Skeletal muscle cell (primary cell): ENCODE data around the gene SPNS3.

Experiments
- DNase-seq: peaks from one replicate; pipeline ENCODE4 v3.0.0-alpha.2; 2010; ENCODE audit warnings: low read depth
- H3K4me3 ChIP-seq: 2 replicates; pipeline ENCODE4 v1.5.1; 2011; ENCODE audit warnings: low read depth, mild to moderate bottlenecking, control low read depth, low read length, moderate library complexity

Gene SPNS3

DNA sequence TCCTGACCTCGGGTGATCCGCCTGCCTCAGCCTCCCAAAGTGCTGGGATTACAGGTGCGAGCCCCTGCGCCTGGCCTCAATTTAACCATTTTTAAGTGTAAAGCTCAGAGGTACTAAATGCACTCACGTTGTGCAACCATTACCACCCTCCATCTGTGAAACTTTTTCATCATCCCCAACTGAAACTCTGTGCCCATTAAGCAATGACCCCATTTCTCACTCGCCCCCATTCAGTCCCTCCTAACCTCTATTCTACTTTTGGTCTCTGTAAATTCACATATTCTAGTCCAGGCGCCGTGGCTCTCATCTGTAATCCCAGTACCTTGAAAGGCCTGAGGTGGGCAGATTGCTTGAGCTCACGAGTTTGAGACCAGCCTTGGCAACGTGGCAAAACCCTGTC is 8.3 kb upstream of the SPNS3 start:
- no peak for DNase-seq
- H3K4me3 ChIP-seq = no peak overlapping the region

DNA sequence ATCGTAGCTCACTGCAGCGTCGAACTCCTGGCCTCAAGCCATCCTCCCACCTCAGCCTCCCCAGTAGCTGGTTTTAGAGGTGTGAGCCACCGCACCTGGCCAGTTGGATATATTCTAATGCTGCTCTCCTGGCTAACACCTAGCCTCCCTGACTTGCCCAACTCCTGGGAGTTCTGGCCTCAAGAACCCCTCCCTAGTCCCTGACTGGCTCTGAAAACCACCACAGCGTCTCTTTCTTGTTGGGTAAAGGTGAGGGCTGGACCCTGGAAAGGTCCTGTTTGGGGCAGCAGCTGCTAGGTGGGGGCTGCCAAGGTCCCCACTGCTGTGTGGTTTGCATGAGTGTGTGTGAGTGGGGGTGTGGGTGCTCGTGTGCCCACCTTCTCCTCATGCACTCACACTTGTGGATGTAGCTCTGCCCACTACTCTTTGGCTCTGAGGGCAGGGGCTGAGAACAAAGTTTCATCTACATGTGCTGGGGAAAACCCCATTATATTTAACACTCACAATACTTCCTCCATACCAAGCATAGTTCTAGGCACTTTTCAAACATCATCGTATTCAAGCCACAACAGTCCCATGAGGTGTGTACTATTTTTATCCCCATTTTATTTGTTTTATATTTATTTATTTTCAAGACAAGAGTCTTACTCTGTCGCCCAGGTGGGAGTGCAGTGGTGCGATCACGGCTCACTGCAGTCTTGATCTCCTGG is 7.1 kb upstream of the SPNS3 start:
- DNase-seq = no peak
- H3K4me3 ChIP-seq = no peak overlapping the region

DNA sequence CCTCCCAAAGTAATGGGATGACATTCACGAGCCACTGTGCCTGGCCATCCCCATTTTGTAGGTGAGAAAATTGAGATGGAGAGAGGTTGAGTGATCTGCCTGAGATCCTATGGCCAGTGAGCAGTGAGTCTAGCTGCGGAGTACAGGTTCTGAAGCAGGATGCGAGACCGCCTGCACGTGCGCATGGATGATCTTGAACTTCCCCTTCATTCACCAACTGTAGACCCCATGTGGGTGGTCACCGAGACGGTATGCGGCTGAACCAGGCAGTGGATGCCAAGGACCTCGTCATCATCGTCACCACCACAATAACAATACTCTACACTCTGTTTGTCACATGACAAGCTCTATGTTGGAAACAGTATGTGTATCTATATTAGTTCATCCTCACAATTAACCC is 6.2 kb upstream of the SPNS3 start:
- DNase-seq = no peak
- H3K4me3 ChIP-seq = no peak overlapping the region

DNA sequence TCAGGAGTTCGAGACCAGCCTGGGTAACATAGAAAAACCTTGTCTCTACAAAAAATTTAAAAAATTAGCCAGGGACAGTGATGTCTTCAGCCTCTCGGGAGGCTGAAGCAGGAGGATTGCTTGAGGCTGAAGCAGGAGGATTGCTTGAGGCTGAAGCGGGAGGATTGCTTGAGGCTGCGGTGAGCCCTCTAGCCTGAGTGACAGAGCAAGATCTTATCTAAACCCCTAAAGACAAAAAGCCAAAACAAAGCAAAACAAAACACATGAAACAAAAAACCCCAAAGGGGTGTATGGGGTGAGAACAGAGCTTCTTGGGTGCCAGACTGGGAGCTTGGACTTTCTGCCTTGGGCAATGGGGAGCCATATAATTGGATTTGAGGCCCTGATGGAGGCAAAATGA is 2.6 kb downstream of the SPNS3 start:
- H3K4me3 ChIP-seq = no peak overlapping the region
- no peak for DNase-seq

DNA sequence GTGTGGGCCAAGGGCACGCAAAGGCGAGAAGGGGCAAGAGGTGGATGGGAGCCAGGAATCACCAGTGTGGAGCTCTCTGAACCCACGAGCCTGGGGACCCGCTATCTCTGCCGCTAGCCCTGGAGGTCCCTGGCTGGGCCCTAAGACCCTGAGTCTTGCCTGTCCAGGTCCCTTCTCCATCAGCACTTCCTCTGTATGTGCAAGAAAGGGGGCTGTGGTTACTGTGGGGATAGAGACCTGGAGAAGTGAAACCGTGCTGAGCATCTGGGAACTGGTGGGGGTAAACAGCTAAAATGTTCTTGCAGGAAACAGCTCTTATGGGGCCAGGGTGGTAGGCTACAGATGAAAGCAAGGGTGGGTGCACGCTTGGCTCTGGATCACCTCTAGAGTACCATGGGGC is 3.1 kb downstream of the SPNS3 start:
- H3K4me3 ChIP-seq = no peak overlapping the region
- no peak for DNase-seq

DNA sequence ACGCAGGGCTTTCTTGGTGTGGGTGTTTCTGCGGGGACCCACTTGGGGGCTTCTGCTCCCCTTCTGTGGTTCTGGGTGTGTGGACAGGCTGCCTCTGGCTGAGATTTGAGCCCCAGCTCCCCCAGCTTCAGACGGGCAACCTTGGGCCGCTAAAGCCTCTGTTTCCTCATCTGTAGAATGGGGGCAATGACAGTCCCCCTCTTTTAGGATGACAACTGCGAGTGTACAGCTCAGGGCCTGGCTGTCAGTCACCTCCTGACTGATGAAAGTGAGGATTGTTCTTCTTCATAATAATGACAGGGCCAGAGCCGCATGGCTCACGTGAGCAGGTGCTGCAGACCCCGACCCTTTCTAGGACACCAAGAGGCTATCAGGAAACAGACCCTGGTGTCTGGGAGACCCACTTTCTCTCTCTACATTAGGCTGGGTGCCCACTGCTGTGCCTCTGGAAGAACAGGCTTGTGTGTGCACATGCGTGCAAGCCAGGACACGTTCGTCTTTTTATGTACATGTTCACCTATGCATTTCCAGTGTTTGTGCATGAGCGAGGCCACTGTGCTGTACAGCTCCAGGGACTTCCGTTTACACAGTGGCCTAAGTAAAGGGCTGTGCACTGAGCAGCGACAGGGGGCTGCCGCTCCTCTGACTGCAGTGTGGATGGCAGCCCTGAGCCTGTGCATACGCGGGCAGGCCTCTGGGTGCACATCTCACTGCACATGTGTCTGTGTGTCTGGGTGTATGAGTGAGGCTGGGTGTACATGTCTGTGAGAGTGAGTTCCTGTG is 4.6 kb downstream of the SPNS3 start:
- no peak for DNase-seq
- H3K4me3 ChIP-seq = no peak overlapping the region

DNA sequence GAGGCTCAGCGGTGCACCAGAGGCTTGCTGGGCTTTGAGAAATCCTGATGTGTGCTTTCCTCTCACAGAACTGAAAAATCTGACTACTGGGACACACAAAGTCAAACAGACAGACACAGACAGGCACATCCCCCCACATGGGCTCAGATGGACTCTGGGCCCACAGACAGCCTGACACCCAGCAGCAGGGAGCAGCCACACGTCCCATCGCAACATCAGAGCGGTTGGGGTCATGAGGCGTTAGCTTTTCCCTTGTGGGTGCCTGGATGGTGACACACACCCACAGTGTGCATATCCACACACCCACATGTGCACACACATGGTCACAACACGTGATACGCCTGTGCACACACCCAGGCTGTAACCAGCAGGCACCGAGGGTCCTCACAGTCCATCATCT is 6.3 kb downstream of the SPNS3 start:
- no peak overlapping the region for H3K4me3 ChIP-seq
- DNase-seq = no peak

DNA sequence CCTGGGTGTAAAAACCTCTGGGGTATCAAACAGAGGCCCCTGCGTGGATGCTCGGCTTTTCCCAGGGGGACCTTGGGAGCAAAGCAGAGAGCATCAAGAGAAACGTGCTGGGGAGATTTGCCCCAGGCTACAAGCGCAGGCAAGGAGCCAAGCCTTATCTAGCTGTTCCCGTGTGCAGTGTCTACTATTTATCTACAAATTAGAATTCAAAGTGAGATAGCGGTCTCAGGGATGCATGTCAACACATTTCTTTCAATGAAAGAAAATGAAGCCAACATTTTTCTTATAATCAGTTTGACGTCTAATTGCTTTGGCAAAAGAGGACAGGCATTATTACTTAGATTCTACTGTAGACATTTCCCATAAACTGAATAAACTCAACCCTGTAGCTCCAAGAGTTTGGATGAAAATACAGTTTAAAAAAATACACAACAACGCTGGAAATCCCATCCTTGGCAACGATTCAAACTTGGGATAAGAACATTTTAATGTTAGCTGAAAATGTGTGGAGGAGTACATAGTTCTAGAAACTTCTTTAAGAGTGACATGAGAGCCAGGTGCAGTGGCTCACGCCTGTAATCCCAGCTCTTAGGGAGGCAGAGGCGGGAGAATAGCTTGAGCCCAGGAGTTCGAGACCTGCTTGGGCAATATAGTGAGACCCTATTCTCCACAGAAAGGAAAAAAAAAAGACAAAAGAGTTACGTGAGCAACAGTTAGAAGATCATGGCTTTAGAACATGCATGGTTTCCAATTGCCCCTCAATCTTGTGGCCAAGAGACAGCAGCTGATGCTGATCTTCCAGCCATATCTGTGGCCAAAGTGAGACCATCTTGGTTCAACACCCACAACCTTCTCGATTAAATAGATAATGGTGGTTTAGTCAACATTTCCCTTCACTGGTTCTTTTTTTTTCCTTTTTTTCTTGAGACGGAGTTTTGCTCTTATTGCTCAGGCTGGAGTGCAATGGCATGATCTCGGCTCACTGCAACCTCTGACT is 7.2 kb downstream of the SPNS3 start:
- H3K4me3 ChIP-seq = no peak overlapping the region
- DNase-seq = no peak

DNA sequence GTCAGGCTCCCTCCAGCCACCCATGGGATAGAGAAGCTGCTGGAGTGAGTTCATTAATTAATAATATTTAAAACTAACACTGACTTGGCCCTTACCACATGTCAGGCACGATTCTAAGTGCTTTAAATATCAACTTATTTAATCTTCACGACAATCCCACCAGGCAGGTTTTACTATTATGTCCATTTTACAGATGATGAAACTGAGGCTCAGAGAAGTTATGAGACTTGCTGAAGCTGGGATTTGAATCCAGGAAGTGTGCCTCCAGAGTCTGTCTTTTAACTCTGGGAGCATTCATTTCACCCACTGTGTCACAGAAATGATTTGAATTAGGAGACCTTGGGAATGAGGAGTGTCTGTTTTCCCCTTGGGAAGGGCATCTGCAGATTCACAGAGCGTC is 8.8 kb downstream of the SPNS3 start:
- no peak overlapping the region for H3K4me3 ChIP-seq
- no peak for DNase-seq

DNA sequence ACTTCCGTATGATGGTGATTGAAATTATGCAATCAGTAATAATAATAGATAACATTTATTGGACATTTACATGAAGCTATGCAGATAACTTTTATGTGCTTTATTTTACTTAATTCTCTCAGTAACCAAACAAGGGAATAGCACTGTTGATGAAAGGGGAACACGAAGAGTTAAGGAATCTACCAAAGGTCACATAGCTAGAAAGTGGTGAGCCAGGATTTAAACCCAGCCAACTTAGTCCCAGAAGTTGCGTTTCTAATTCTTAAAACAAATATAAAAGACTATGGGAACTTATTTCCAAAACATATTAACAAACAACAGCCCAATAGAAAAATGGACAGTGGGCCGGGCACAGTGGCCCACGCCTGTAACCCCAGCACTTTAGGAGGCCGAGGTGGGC is 9.7 kb downstream of the SPNS3 start:
- no peak for DNase-seq
- no peak overlapping the region for H3K4me3 ChIP-seq

DNA sequence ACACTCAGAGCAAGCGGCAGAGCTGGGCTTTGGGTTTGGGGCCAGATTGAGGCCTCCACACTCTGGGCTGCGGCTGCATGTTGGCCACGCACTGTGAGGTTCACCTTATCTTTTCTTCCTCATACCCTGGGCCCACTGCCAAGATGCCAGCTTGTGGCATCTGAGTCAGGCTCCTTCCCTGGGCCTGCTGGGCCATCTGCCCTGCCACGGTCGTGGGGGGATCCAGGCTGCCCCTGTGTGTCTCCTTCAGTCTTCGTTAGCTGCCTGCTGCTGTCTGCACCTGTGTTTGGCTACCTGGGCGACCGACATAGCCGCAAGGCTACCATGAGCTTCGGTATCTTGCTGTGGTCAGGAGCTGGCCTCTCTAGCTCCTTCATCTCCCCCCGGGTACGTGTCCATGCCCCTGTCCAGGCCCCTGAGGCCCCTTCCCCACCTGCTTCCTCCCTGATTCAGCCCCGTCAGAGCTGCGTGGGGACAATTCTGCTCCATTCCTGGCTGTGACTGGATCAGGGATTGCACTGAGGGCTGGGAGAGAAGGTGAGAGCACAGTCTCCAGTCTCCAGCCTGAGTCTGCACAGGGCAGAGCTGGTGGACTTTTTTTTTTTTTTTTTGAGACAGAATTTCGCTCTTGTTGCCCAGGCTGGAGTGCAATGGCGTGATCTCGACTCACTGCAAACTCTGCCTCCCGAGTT is 11.2 kb downstream of the SPNS3 start:
- no peak for DNase-seq
- no peak overlapping the region for H3K4me3 ChIP-seq

DNA sequence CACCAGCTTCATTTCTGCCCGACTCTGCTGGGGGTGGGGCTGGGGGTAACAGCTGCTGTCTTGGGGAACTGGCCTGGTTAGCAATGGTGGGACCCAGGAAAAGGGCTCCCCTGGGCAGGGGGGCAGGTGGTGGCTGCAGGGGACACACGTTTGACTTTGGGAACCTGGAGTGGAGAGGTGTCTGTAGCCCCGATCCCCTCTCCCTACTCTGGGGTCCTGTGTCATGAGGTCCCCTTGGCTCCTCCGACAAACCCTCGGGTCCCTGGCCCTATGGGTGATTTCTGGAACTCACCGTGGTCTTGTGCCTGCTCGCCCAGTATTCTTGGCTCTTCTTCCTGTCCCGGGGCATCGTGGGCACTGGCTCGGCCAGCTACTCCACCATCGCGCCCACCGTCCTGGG is 12.0 kb downstream of the SPNS3 start:
- no peak overlapping the region for H3K4me3 ChIP-seq
- no peak for DNase-seq

DNA sequence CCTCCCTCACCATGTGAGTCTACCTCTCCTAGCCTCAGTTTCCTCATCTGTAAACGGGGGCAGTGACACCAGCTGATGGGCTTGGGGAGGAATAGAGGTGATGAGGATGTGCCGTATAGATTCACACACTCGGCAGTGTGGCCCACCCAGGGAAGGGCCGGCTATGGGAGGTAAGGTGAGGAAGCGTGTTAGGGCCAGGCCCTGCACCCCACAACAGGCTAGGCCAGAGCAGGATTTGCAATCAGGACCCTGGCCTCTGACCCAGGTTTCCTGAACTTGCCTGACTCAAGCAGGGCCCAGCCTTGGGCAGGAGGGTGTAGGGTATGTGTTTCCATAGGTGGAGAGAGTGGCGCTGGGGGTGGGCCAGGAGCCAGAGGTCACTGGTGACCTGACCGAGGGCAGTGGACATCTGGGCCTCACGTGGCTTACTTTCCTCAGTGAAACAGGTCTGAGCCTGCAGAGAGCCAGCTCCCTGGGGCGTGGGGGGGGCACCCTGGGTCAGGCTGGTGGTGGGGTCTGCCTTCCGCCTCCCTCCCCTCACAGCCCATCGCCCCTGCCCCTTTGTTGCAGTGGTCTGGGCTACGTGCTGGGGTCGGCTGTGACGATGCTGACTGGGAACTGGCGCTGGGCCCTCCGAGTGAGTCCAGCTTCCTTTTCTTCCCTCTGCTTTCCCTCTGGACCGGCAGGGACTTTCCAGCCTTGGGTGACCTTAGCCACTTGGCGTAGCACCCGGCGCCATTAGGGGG is 12.8 kb downstream of the SPNS3 start:
- DNase-seq = no peak

DNA sequence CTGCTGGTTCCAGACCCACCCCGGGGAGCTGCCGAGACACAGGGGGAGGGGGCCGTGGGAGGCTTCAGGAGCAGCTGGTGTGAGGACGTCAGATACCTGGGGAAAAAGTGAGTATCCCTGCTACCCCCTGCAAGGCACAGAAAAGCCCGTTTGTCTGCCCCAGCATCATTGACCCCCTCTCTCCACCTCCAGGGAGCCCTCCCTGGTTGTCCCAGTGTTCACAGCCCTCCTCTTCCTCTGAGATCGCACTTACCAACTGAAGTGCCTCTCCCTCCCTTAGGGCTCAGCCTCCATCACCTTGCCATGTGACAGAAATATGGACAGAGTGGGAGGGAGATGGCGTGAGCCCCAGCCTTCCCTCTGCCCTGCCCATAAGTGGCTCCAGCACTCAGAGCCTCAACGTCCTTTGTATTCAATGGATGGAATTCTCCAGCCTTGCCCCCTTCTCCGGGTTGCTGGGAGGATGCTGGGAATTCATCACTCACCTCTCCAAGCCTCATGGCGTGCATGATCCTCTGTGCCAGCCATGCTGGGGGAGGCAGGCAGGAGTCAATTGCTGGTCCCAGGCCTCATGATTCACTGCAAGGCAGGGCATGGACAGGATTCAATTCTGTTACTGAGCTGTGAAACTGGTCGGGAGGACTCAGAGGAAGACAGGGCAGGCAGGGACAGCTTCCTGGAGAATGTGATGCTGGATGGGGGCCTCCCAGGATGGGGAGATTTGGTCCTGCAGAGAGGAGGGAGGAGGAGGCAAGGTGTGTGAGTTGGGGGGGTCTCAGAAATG is 14.6 kb downstream of the SPNS3 start:
- DNase-seq = no peak
- H3K4me3 ChIP-seq = no peak overlapping the region

More for the DNA sequence above, 12.8 kb downstream of the SPNS3 start:
- no peak overlapping the region for H3K4me3 ChIP-seq

DNA sequence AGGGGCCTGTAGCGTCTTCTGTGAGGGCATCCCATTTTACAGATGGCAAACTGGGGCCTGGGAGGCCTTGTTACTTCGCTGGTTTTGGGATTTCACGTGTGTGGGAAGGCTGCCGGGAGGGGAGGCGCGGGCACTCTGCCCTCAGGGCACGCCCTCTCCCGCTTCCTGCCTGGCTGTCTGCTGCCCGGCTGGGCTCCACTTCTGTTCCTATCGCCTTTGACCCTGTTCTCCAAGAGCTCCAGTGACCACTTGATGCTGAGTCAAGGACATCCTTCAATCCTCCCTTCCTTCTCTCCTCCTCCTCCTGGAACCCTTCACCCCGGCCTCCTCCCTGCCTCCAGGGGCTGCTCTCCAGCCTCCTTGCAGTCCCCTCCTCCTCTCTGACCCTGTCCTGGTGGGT is 16.0 kb downstream of the SPNS3 start:
- no peak for DNase-seq
- no peak overlapping the region for H3K4me3 ChIP-seq

DNA sequence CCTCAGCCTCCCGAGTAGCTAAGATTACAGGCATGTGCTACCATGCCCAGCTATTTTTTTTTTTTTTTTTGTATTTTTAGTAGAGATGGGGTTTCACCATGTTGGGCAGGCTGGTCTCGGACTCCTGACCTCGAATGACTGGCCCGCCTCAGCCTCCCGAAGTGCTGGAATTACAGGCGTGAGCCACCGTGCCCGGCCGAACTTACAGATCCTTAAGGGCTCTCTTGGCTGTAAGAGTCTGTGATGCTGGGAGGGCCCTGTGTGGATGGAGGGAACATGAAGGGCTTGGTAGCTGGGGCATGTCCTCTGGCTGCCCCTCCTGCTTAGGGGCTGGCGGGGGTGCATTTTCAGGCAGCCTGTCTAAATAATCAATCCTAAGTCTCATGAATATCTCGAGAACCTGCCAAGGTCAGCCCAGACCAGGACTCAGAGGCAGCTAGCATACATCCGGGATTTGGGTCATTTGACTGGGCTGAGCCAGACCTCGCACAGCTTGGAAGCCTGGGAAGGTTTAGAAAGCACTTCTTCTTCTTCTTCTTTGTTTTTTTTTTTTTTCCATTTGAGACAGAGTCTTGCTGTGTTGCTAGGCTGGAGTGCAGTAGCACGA is 17.1 kb downstream of the SPNS3 start:
- no peak for DNase-seq
- H3K4me3 ChIP-seq = no peak overlapping the region

DNA sequence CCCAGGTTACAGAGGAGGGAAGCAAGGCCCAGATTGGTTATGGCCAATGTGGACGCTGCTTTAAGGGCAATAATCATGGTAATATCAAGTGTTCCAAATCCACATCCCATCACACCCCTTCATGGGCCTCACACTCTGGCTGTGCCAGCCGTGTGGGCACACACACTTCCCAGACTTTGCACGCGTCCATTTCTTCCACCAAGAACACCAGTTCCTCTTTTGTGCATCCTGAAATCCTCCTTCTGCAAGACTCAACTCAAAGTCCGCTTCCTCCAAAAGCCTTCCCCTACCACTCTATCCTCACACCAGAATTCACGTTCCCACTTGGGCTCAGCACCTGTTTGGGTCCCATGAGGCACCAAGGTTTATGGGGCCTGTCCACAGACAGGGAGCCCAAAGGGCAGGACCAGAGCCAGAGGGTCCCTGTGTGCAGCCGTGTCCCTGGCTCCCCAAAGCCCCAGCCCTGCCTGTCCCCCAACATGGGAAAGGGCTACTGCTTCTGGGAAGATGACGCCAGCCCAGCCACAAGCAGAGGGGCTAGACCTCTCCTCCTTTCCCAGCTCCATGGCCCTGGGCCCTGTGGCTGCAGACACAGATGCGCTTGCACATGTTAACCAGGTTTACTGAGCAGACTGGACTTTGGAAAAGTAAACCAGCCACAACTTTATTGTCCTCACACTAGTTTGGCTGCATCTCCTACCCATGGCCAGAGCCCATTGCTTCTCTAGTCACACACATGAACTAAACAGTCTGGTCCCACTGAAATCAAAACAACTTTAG is 20.3 kb downstream of the SPNS3 start:
- DNase-seq = no peak
- no peak overlapping the region for H3K4me3 ChIP-seq
